Fibroblast of the conjunctiva (primary cell): Measurements from ENCODE around the gene MC4R.

ENCODE experiments used
- DNase-seq: peaks from one replicate; pipeline ENCODE4 v3.0.0-alpha.2; 2010; ENCODE audit warnings: low read depth

Gene MC4R

DNA sequence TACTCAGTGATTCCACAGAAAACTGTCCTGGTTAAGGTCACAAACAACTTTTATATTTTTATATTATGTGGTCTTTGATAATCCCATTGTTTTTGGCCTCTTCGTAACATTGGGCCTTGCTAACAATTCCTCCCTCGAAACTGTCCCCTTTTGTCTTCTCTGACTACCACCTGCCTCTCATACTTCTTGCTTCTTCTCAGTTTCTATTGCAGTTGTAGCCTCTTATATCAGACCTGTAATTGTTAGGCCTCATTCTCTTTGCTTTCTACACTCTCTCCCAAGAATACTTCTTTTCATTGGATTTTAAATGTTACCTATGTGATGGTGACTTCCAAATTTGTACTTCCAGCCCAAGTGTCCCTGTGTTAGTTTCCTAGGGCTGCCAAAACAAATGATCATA is 44.7 kb downstream of the MC4R start:
- no peak for DNase-seq

GRCh38 chr18:60322591-60322990 is 50.0 kb downstream of the MC4R start:
- no peak for DNase-seq
